ENCODE results near the gene COX14.
"Not testable (repeated sequence)": the region's sequence is repeated elsewhere in the genome, so short reads cannot be mapped to it uniquely, and the experiment has no call there.

COX14 gene

DNA sequence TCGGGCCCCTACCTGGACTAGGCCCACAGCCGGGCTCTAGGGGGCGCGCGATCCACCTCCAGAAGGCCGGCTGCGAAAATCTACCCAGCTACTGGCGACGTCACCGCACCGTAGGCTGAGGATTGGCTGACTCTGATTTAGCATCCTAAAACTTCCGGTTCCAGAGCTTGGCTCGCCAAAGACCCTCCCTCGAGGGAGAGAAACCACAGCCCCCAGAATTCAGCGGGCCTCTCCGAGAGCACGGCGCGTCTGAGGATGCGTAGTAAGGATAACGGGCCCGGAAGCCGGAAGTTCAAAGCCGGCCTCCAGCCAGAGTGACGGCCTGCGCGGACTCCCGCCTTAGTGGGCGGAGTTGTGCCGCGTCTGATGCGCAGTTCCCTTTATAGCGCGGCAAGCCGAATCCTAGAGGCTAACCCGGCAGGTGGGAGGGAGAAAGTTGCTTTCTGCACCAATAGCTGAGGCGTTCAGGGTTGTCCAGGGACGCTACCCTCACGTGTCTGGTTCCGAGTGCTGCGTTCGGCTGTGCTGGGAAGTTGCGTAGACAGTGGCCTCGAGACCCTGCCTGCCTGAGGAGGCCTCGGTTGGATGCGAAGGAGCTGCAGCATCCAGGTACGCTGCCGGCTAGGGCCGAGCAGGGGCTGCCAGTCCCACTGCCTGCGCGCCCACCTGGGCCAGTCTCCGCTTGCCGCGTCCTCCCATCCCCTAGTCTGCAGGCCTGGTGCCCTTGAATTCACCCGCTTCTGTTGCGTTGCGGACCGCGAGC lies at the start of gene COX14:
Gene COX14, plus strand, starts transcription at position 544 of the 763 bp plus-strand sequence. CDS start 7,808 bp downstream, outside the sequence.
- peak; percentile 100 for DNase-seq

DNA sequence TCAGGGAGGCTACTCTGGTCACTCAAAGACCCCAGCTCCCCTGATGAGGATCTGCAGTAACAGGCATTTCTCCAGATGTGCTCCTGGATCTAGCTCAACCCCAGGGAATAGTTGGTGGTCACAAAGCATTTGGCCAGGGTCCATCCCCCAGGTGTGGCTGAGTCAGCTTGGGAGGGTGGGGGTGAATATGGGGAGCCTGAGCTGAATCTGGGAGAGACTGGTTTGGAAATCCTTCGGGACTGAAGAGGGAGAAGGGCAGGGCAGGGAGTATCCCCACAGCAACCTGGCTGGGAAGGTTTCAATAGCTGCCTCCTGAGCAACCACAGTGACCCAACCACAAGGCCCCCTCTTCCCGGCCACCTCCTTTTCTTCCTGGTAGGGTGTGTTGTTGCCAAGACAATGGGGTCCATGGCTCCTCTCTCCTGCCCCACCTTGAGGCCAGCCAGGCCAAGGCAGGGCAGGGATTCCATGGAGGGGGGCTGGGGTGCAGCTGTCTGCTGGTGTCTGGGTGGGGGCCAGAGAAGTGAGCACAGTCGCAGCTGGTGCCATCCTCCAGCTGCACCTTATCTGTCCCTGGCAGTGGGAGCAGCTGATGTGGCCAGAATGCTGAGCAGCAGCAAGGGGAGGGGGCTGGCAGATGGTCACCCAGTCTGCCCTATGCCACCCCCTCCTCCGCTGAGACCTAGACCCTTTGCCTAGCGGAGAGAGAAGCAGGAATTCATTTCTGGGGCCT lies 49.1 kb upstream of the COX14 start:
- no peak for DNase-seq

DNA sequence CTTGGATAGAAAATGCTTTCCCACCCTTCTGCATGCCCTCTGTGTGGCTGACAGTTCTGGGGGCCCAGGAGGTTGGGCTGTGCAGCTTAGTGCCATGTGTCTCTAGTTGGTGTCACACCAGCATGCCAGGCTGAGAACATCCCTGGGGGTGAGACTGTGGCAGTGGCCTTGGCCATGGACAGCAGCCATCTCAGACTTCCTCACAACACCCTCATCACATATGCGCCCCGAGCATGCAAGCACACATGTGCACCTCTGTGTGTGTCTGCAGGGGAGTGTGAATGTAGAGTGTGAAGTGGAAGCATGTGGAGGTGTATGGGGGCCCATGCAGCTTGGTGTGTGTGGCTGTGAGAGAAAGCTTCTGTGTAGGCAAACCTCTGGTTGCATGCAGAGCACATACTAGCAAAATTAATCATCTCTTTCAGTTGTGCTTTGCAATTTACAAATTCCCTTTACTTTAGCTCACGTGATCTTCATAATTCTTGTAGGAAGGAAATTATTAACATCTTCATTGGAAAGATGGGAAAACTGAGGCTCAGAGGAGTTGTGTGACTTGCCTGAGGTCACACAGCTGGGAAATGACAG lies 46.2 kb upstream of the COX14 start:
- DNase-seq = no peak

DNA sequence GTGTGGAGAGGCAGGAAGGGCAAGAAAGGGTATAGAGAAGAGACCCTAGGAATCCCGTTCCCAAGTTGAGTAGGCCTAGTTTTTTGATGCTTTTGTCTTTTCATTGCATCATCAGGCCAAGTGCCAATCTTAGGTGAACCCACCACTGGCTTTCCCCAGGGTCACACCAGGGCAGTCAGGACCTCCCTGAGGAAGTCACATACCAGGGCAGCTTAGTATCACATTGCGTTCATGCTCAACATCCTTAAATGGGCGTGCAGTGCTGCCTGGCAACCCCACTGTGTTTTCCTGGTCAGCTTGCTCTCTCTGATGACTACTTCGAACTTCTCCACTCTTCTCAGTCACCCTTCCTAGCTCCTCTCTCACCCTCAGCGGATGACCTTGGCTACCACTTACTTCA lies 45.6 kb upstream of the COX14 start:
- DNase-seq = no peak

DNA sequence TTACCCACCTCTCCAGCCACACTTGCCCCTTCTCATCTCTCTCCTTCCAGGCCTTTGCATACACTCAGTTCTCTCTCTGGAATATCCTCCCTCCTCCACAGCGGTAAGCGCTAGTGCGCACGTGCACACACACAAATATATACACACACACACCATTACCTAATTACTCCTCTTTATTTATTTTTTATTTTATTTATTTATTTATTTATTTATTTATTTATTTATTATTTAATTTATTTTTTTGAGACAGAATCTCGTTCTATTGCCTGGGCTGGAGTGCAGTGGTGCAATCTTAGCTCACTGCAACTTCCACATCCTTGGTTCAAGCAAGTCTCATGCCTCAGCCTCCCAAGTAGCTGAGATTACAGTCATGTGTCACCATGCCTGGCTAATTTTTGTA lies 43.0 kb upstream of the COX14 start:
- DNase-seq = no peak

DNA sequence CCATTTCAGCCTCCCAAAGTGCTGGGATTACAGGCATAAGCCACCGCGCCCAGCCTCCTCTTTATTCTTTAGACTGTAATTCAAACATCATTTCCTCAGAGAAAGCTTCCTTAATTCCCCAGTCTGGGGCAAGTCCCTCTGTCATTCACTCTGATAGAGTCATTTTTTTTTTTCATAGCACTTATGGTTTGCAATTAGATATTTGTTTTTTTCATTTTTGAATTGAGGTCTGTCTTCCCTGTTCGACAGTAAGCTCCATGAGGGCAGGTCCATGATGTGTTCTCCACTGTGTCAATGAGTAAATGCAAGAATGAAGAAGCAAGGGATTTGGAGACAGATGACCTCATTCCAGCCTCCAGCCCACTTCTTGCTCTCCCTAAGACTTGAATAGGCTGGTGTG lies 42.5 kb upstream of the COX14 start:
- DNase-seq = no peak

DNA sequence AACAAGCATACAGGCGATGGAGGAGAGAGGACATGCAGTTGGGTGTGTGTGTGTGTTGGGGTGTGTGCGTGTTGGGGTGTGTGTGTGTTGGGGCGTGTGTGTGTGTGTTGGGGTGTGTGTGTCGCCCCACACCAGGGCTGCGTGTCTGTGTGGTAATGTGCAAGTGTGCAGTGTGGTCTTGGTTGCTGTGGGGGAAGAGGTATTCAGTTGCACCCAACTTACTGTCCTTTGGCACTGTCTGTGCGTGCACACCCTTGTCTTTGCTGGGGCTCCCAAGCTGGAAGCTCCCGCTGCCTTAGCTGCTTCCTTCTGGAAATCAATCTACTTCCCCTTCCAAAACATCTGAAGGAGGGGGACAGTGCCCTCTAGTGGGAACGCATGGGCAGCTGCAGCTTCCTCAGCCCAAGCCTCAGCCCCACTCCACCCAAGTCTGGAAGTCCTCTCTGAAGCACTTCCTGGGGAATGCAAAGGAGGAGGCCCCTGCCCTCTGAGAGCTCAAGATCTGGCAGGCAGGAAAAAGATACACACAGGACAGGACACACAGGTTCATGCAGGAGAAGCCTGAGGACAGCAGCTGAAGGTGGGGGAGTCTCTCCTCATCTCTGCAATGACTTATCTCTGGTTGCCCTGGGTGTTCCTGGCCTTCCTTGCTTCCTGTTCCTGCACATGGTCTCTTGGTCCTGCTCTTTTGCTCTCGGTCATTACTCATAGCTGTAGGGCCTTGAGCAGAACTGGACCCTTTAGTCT lies 41.5 kb upstream of the COX14 start:
- peak; percentile 69 for DNase-seq

DNA sequence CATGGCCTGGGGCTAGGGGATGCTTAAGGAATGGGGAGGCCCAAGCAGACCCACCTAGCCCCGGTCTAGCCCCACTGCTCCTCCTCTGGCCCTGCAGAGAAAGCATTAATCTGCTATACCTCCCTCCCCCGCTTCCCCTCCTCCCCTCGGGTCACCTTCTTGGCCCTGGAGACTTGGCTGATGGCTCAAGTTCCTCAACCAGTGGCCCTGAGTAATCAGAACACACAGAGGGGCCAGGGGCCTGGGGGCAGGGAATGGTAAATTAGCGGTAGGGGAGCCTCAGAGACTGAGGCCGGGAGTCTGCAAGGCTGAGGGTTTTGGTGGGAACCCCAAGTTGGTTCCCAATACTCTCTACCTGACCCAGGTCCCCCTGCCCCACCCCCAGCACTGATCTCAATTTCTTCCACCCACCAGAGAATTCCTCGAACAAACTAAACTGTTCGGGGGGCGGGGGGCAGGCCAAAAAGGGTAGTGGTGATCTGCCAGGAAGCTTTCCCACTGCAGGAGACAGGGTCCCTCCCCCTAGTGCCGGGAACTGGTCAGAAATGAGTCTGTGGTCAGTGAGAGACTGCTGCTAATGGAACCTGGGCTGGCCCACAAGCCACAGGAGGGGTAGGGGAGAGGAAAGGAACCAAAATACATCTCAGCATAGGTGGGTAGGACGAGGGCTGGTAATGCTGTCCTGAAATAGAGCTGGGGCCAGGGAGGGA lies 39.7 kb upstream of the COX14 start:
- DNase-seq = no peak

DNA sequence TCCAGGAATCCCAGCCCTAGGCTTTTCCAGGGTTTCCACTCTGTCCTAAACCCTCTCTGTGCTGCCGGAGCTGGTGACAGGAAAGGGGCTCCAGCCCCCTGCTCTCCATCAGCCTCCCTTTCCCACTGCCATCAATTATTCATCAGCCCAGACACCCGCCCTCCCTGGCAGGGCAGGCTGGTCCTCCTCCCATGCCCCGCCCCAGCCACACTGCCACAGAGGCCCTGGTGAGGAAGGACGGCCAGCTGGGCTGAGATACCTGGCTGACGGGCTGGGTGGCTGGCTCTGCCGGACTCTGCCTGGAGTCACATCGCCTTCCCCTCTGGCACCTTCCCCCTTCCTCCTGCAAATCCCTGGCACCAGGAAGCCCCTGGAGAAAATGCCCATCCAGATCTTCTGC lies 38.8 kb upstream of the COX14 start:
- no peak for DNase-seq

DNA sequence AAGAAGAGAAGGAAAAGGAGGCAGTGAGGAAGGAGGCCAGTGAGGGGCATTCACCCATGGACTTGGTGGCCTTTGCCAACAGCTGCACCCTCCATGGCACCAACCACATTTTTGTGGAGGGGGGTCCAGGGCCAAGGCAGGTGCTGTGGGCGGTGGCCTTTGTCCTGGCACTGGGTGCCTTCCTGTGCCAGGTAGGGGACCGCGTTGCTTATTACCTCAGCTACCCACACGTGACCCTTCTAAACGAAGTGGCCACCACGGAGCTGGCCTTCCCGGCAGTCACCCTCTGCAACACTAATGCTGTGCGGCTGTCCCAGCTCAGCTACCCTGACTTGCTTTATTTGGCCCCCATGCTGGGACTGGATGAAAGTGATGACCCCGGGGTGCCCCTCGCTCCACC lies 38.3 kb upstream of the COX14 start:
- DNase-seq = no peak

DNA sequence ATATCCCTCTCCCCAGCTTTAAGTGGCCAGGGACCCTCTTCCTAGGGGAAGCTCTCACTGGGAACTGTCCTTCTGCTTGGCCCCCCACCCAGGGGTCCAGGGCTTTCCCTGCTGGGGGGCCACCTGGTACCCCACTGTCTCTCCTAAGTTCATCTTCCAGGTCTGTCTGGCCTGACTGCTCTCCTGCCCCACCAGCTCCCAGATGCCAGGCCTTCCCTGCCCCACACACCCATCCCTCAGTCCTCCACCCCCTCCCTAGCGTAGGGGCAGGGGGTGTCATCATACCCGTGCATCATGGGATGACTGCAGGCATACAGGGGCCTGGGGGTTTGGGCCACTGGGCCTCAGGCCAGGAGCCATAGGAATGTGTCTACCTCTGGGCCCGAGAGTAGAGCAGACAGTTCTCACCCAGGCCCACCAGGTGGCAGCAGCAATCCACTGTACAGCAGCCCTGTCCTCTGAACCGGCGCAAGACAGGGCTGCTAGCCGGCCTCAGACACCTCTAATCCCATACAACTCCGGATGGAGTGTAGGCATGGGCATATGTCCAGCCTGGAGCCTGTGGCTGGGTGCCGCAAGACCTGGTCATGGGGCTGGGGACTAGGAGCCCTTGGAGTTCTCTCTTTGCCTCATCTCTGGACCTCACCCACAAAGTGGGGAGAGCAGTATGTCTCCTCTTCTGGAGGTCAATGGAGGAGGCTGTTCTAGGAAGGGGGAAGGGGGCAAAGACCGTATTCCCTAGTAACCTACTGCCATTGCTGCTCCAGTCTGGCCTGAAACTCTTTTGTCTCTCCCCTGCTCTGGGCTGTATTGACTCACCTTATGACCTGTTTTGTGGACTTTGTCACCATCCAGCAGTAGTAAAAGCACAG lies 36.9 kb upstream of the COX14 start:
- DNase-seq = peak; percentile 49

DNA sequence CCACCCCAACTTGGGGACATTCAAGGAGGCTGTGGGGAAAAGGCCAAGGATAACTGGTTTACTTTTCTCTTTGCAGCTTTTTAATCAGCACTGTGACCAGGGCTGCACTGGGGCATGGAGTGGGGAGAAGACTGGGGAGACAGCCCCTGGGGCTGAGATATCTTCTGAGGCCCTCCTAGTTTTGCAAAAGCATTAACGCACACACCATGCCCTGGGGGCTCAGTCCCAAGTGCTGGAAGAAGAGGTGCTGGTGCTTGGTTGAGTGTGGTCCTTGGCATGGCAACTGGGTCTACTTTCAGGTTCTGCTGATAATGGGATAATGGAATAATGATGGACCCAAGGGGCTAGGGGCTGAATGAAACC lies 36.2 kb upstream of the COX14 start:
- DNase-seq = no peak

DNA sequence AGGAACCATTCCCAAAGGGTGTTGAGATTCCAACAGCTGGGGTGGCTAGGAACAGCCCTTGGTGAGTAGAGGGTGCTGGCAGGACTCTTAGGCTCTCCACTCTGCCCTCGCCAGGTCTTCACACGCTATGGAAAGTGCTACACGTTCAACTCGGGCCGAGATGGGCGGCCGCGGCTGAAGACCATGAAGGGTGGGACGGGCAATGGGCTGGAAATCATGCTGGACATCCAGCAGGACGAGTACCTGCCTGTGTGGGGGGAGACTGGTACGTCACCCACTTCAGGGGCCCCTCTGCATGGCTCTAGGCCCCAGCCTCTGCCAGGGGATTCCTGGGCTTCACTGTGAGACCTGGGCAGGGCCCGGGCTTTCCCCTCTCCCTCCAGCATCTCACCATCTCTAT lies 34.9 kb upstream of the COX14 start:
- no peak for DNase-seq

DNA sequence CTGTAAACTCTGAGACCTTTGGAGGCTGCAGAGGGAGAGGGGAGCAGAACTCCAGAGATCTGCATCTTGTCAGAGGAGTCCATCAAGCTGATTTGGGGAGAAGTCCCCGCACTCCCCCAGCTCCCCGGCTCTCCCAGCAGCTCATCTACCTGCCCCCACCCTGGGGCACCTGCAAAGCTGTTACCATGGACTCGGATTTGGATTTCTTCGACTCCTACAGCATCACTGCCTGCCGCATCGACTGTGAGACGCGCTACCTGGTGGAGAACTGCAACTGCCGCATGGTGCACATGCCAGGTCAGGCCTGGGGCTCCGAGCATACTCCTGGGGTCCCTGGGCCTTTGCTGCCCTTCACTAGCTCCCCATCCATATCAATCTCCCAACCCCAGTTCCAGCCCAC lies 33.8 kb upstream of the COX14 start:
- DNase-seq = no peak

DNA sequence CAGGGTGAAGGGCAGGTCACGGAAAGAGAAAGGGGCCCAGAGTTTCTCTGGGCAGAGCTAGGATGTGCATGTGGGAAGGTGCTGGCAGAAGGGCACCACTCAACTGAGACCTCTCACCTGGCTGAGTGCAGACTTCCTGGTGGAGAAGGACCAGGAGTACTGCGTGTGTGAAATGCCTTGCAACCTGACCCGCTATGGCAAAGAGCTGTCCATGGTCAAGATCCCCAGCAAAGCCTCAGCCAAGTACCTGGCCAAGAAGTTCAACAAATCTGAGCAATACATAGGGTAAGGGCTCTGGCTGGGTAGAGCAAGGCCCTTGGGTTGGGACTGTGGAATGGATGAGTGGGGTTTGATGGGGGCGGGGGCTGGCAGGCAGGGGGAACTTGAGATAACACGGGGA lies 32.3 kb upstream of the COX14 start:
- DNase-seq = no peak

DNA sequence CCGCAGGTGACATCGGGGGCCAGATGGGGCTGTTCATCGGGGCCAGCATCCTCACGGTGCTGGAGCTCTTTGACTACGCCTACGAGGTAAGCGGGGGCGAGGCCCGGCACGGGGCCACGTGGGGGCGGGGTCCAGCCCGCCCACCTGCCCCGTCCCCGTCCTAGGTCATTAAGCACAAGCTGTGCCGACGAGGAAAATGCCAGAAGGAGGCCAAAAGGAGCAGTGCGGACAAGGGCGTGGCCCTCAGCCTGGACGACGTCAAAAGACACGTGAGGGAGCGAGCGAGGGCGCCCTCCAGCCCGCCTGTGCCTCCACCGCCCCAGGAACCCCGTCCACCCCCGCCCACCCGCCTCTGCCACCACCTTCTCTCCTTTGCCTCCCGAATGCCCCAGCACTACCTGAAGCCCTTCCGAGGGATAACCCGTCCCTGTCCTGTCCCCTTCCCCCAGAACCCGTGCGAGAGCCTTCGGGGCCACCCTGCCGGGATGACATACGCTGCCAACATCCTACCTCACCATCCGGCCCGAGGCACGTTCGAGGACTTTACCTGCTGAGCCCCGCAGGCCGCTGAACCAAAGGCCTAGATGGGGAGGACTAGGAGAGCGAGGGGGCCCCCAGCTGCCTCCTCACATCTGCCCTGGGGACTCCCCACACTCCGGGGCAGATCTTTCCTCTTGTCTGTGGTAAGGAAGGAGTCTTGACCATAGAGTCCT lies 30.8 kb upstream of the COX14 start:
- no peak for DNase-seq

DNA sequence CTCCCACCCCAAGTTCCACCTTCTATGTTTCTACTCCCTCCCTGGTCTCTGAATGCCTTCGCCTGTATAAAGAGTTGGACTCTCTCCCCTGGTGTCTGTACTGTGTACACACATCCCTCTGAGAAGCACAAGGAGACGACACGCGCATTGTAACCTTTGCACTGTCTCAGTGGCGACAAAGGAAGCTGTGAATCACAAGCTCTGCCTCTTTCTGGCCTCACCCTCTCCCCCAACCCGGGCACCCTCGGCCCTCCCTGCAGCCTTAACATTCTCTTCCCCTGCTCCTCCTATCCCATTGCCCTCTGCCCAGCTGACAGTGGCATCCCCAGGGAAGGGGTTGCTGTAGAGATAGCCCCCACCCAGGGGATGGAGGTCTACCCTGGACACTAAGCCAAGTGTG lies 29.4 kb upstream of the COX14 start:
- no peak for DNase-seq

DNA sequence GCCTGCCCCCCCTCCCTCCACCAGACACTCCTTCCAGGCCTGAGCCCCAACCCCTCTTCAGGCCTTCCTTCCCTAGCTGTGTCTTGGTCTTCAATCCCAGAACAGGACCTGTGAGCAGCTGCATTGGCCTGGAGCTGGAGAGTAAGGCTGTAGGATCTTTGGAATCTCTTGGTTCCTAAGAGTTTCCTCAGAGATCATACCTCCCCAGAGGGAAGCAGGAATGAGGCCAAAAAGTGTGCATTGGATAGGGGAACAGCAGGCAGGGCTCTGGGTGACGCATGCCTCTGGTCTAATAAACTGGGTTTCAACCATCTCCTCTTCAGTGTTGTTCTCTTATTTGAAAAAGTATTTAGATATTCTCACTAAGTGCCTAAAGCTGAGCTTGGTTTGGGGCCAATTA lies 28.7 kb upstream of the COX14 start:
- no peak for DNase-seq

DNA sequence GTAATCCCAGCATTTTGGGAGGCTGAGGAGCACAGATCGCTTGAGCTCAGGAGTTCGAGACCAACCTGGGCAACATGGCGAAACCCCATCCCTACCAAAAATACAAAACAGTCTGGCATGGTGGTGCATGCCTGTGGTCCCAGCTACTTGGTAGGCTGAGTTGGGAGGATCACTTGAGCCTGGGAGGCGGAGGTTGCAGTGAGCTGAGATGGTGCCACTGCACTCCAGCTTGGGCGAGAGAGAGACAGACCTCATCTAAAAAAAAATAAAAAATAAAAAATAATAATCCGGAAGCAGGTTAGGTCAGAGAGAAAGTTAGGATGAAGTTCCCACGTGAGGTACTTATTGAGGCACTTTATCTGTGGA lies 27.6 kb upstream of the COX14 start:
- not testable (repeated sequence) for DNase-seq

DNA sequence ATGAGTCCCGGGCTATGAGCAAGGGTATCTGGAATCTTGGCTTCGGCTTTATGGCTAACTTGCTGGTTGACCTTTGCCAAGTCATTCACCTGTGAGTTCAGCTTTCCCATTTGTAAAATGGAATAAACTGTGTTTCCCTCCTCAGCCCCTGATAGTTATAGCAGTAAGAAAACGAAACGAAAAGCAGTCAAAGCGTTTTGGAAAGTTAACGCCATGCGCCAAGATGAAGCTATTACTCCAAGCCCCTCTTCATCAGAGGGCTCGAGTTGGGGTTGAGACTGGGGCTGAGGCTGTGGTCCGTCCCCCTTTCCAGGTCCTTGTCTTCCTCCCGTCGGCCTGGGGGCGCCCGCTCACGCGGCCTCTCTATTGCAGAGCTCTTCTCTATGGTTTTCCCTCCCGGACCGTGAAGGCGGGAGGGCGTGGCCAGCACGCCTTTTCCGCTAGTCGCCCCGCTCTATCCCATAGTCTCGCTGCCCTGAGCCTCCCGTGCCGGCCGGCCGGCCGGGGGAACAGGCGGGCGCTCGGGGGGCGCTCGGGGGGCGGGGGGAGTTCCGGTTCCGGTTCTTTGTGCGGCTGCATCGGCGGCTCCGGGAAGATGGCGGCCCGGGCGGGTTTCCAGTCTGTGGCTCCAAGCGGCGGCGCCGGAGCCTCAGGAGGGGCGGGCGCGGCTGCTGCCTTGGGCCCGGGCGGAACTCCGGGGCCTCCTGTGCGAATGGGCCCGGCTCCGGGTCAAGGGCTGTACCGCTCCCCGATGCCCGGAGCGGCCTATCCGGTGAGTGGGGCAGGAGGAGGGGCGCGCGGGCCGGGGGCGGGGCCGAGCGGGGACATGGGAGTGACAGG lies 27.0 kb upstream of the COX14 start, which contains the start of gene SMARCD1:
Gene SMARCD1, plus strand, starts transcription at position 568 of the 840 bp plus-strand sequence. Its CDS starts 28 bp downstream, at position 596.
- peak; percentile 95 for DNase-seq

All from NCI-H2029 (cell line).